GM12878 (cell line): ENCODE data around the gene RAD23B. TPM values are rescaled to one million over a fixed set of nuclear protein-coding genes. Genes with fewer than 3 reads are reported as not detected.

Source experiments
- ATAC-seq: fragments of 200-7000 bp; cut with Tn5 transposase; 3 replicates; pipeline ENCODE4 v1.9.1; 2020; ENCODE audit warnings: mild to moderate bottlenecking, moderate library complexity
- BruUV-seq: library from RNA; stranded (reverse); fragments of 400-500 nt; replicated peaks from 2 replicates; lab custom pipeline; 2021; lab: Mats Ljungman, UMichigan
- CTCF ChIA-PET: fragments of 300-600 bp; sonication (Branson Sonifier 250); formaldehyde crosslinking; extraction: SDS; loops from one replicate; lab custom pipeline; 2021; ENCODE audit warnings: inconsistent platforms; lab: Yijun Ruan, JAX
- POLR2A ChIA-PET: fragments of 350-600 bp; formaldehyde crosslinking; extraction: SDS; loops from one replicate; lab custom pipeline; 2021; ENCODE audit warnings: inconsistent platforms; lab: Charles Lee
- RAD21 ChIA-PET: fragments of 300-600 bp; sonication (Branson Sonifier 250); formaldehyde crosslinking; loops from one replicate; lab custom pipeline; 2023; ENCODE audit warnings: antibody characterized with exemption; ENCODE audit not compliant: unreplicated experiment; lab: Charles Lee
- SMC1A ChIA-PET: fragments of 300-600 bp; sonication (Branson Sonifier 250); formaldehyde crosslinking; loops from one replicate; lab custom pipeline; 2023; ENCODE audit not compliant: unreplicated experiment, uncharacterized antibody; lab: Charles Lee
- DNase-seq: peaks from one replicate; pipeline ENCODE4 v3.0.0-alpha.2; 2011; ENCODE audit warnings: low read depth, low spot score
- FAIRE-seq: peaks from 3 replicates; lab custom pipeline; 2011; peaks lifted over from hg19 to GRCh38; lab: Jason Lieb, UNC
- H2AFZ ChIP-seq: 2 replicates; pipeline ENCODE4 v1.6.0; 2011; ENCODE audit warnings: low read depth, low read length, control low read depth; ENCODE audit not compliant: control insufficient read depth
- H3K27ac ChIP-seq: 2 replicates; pipeline ENCODE4 v1.5.1; 2011; ENCODE audit warnings: control low read depth; ENCODE audit not compliant: control insufficient read depth, insufficient read depth
- H3K27me3 ChIP-seq, 2 experiments: replicated peaks in 1 of 2; 2 replicates each; pipeline versions ENCODE4 v1.6.0 to v1.6.1; 2011; ENCODE audit warnings: low read length in 1 of 2; ENCODE audit not compliant: control insufficient read depth in 2 of 2, insufficient read depth in 2 of 2
- H3K36me3 ChIP-seq, 2 experiments: 2 replicates each; pipeline ENCODE4 v1.5.1; 2011; ENCODE audit warnings: low read length in 1 of 2; ENCODE audit not compliant: control insufficient read depth in 2 of 2, insufficient read depth in 2 of 2
- H3K4me1 ChIP-seq: 2 replicates; pipeline ENCODE4 v1.6.1; 2011; ENCODE audit warnings: mild to moderate bottlenecking, low read length, moderate library complexity, mixed read lengths; ENCODE audit not compliant: control insufficient read depth, insufficient read depth
- H3K4me2 ChIP-seq: 2 replicates; pipeline ENCODE4 v1.6.0; 2011; ENCODE audit warnings: control low read depth; ENCODE audit not compliant: control insufficient read depth, insufficient read depth
- H3K4me3 ChIP-seq: fragments of 200-600 bp; sonication (generic); 2 replicates; pipeline ENCODE4 v1.5.1; 2016
- H3K79me2 ChIP-seq: 2 replicates; pipeline ENCODE4 v1.6.0; 2011; ENCODE audit warnings: low read length; ENCODE audit not compliant: control insufficient read depth, insufficient read depth
- H3K9ac ChIP-seq: 2 replicates; pipeline ENCODE4 v1.8.0; 2011; ENCODE audit warnings: low read length, control low read depth, mixed read lengths; ENCODE audit not compliant: control insufficient read depth, insufficient read depth
- H3K9me3 ChIP-seq: replicated peaks from 3 replicates; pipeline ENCODE4 v1.5.1; 2011; ENCODE audit warnings: mild to moderate bottlenecking, low read length; ENCODE audit not compliant: control insufficient read depth, insufficient read depth
- H4K20me1 ChIP-seq: 2 replicates; pipeline ENCODE4 v1.6.0; 2011; ENCODE audit not compliant: control insufficient read depth, insufficient read depth
- DPF2 ChIP-seq: fragments of 450-650 bp; IDR thresholded peaks from 2 replicates; pipeline ENCODE4 v1.6.1; 2017; ENCODE audit warnings: mild to moderate bottlenecking
- E2F8 ChIP-seq: fragments of 450-650 bp; IDR thresholded peaks from 2 replicates; pipeline ENCODE4 v1.6.1; 2018; ENCODE audit warnings: mild to moderate bottlenecking, low read depth, moderate library complexity; ENCODE audit not compliant: partially characterized antibody
- E4F1 ChIP-seq: fragments of 450-650 bp; IDR thresholded peaks from 2 replicates; pipeline ENCODE4 v1.6.1; 2018; ENCODE audit warnings: borderline replicate concordance, mild to moderate bottlenecking; ENCODE audit not compliant: partially characterized antibody
- GATAD2B ChIP-seq: fragments of 450-650 bp; conservative IDR thresholded peaks from 2 replicates; pipeline ENCODE4 v1.6.1; 2017; ENCODE audit warnings: low read depth, mild to moderate bottlenecking, moderate library complexity
- NKRF ChIP-seq: fragments of 450-650 bp; conservative IDR thresholded peaks from 2 replicates; pipeline ENCODE4 v1.6.1; 2017; ENCODE audit warnings: mild to moderate bottlenecking, moderate library complexity
- PBX3 ChIP-seq: IDR thresholded peaks from 2 replicates; pipeline ENCODE4 v1.6.1; 2011; ENCODE audit warnings: mild to moderate bottlenecking, low read depth, low read length, moderate library complexity; ENCODE audit not compliant: insufficient replicate concordance
- PML ChIP-seq: IDR thresholded peaks from 2 replicates; pipeline ENCODE4 v1.6.1; 2012; ENCODE audit warnings: low read length, inconsistent platforms
- POU2F2 ChIP-seq: IDR thresholded peaks from 3 replicates; pipeline ENCODE4 v1.6.1; 2011; ENCODE audit warnings: low read depth, mild to moderate bottlenecking, low read length, borderline replicate concordance
- TCF12 ChIP-seq: IDR thresholded peaks from 2 replicates; pipeline ENCODE4 v1.6.1; 2011; ENCODE audit warnings: low read depth, mild to moderate bottlenecking, low read length
- WGBS: methylation state at CpG from one replicate; pipeline ENCODE4 v1.1.6; 2016; ENCODE audit warnings: low lambda C conversion rate; ENCODE audit not compliant: insufficient replicate concordance, insufficient coverage; ENCODE audit errors: missing lambda C conversion rate; 5-methylcytosine and 5-hydroxymethylcytosine counted together
- in situ Hi-C: fragments of 300-500 bp; cut with MboI; formaldehyde crosslinking; loops from 9 replicates; pipeline ENCODE4 v1.14.3; 2018; ENCODE audit warnings: mixed read lengths
- intact Hi-C: fragments of 100-400 bp; cut with micrococcal nuclease; formaldehyde crosslinking; loops from one replicate; pipeline ENCODE4 v1.14.2; 2022; ENCODE audit not compliant: unreplicated experiment
- polyA plus RNA-seq, 11 experiments: library from polyadenylated mRNA; depleted of rRNA in 4 of 11; unstranded in 6 of 11; stranded (reverse) in 5 of 11; fragments of >200 nt; fragmentation: Nextera tagmentation in 4 of 11; fragmentation: Illumina TruSeq in 1 of 11; extraction: Ambion mirVana in 4 of 11; extraction: Trizol in 1 of 11; gene quantifications; 1 replicate in 1 of 11; 2 replicates in 10 of 11; pipeline versions ENCODE4 v1.2.1 to v1.2.3, GENCODE V29; 2011 to 2016; ENCODE audit warnings: inconsistent platforms in 2 of 11, missing spikeins in 2 of 11, low read depth in 1 of 11
- total RNA-seq, 4 experiments: library from RNA; depleted of rRNA in 3 of 4; stranded (reverse); fragments of >200 nt in 3 of 4; fragmentation: Illumina TruSeq in 1 of 4; extraction: Trizol in 1 of 4; gene quantifications; 2 replicates each; pipeline versions ENCODE4 v1.2.1 to v1.2.3, GENCODE V29; 2013 to 2021

The RAD23B gene
- total and polyA plus RNA-seq, 10 of the 15 experiments (the other 5 are each of a cell fraction or from before 2014, with no cell fraction given), result 10.3 to 256 (median 54.6) TPM

GRCh38 chr9:107368696-107369095, 85.6 kb downstream of the RAD23B start:
- no peak for ATAC-seq
- BruUV-seq, result no TSS peak

More at GRCh38 chr9:107368696-107369095, 85.6 kb downstream of the RAD23B start:
- in situ Hi-C loops, result no loop called here
- ChIA-PET SMC1A (no interaction called here), CTCF (no interaction called here), POLR2A (no interaction called here), RAD21 (no interaction called here)
- H3K27me3 ChIP-seq, result no peaks in the 10 kb centered on the region
- FAIRE-seq (no peak), DNase-seq (no peak)
- H3K4me2 ChIP-seq, result no peak overlapping the region
- H2AFZ ChIP-seq, result no peak overlapping the region
- TF ChIP-seq DPF2 (no peak), NKRF (no peak), POU2F2 (no peak), GATAD2B (no peak), E2F8 (no peak), E4F1 (no peak), PBX3 (no peak), PML (no peak), TCF12 (no peak)
- no peak overlapping the region for H3K9ac ChIP-seq
- H3K9me3 ChIP-seq, result no peaks in the 10 kb centered on the region
- no peaks in the 10 kb centered on the region for H3K4me1 ChIP-seq
- 33% methylated on average over 9 of the region's 9 CpGs for WGBS
- intact Hi-C loops, result no loop called here
- no peaks in the 10 kb centered on the region for H3K79me2 ChIP-seq
- no peaks in the 10 kb centered on the region for H4K20me1 ChIP-seq
- H3K36me3 ChIP-seq, result no peaks in the 10 kb centered on the region
- H3K27ac ChIP-seq, result no peak overlapping the region
- H3K4me3 ChIP-seq, result no peak overlapping the region
